ENCODE measurements around the gene UBA3.

Gene UBA3

DNA sequence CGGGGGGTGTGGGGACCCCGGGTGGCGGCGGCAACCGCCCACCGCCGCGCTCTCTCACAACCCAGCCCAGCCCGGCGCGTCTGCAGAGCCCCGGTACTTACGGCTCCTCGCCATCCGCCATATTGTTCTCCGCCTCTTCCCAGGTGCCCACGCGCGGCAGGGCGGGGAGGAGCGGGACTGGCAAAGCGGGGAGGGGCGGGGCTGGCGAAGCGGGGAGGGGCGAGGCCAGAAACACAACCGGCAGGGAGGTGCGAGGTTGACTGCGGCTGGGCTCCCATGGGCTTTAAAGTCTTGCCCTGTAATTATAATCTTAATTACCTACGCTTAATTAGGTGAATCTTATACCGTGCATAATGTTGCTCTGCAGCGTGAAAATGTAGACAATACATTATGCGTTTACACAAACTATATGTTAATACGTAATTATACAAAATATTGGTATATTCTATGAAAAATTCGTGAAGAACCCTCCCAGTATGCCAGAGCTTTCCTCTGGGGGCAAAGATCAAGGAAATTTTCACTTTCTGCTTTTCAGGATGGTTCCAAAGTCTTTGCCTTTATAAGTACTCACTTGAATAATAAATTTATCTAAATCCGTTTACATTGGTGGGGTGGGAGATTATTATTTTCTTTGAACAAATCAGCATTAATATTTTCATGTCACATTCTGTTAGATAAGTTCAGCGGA lies at the start of gene UBA3:
Gene UBA3, minus strand, starts transcription at position 133 of the 688 bp plus-strand sequence. Its CDS starts 12 bp downstream, at position 121.
- H3K9me3 ChIP-seq = no peaks in the 10 kb centered on the region
- in situ Hi-C loops (cut with MboI; ENCODE audit: low sequenced_read_pairs) = no loop called here
- H3K27me3 ChIP-seq (ENCODE audit: low read depth) = no peaks in the 10 kb centered on the region
- H3K36me3 ChIP-seq (replicated peaks) = no peaks in the 10 kb centered on the region
- DNase-seq (ENCODE audit: low spot score in 2 of 2) = peak; percentile 91 to 96
- H3K4me1 ChIP-seq = peaks cover 30% of the 10 kb centered on the region
- H3K4me3 ChIP-seq = peak within 1 kb of the TSS; percentile 52

GRCh38 chr3:69129531-69129930 lies 49.4 kb upstream of the UBA3 start:
- H3K4me1 ChIP-seq = peaks cover 18% of the 10 kb centered on the region
- H3K36me3 ChIP-seq (replicated peaks) = no peaks in the 10 kb centered on the region
- in situ Hi-C loops (cut with MboI; ENCODE audit: low sequenced_read_pairs) = no loop called here
- no peaks in the 10 kb centered on the region; the same call in 1 of the 2 replicates for H3K9me3 ChIP-seq
- H3K4me3 ChIP-seq = no peak overlapping the region
- no peak for DNase-seq (ENCODE audit: low spot score in 2 of 2)
- H3K27me3 ChIP-seq (ENCODE audit: low read depth) = no peaks in the 10 kb centered on the region

DNA sequence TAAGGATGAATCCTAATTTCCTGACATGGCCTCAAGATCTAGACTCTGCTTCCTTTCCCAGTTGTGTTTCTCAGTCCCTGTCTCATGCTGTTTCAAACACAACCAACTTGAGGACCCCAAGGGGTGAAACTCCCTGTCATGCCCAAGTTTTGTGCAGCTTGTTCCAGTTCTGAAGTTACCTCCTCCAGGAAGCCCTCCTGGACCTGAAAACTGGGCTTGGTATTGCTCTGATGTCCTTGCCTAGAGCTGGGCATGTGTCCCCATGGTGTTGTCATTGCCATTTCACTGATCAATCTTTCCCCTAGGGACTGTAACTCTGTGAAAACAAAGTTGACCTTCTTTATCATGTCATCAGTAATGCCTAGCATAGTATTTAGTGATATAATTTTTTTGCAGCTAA lies 48.3 kb upstream of the UBA3 start:
- Histone ChIP-seq H3K27me3 (ENCODE audit: low read depth) (no peaks in the 10 kb centered on the region), H3K4me3 (no peak overlapping the region), H3K4me1 (peaks cover 18% of the 10 kb centered on the region), H3K9me3 (no peaks in the 10 kb centered on the region; the same call in 1 of the 2 replicates), H3K36me3 (replicated peaks) (no peaks in the 10 kb centered on the region)
- in situ Hi-C loops (cut with MboI; ENCODE audit: low sequenced_read_pairs) = no loop called here
- DNase-seq (ENCODE audit: low spot score in 2 of 2) = no peak

DNA sequence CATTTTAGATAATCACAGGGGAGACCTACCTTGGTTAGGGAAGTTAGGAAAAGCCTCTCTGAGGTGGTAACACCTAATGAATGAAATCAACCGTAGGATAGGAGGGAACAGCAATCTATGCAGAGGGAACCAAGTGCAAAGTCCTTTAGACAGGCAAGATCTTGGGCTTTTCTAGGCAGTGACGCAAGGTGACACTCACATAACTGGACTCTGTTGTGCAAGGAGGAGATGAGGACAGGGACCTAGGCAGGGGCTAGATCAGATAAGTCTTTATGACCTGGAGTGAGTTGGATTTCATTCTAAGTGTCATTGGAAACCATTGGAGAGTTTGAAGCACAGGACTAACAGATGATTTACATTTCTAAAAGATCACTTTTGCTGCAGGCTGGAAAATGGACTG lies 46.8 kb upstream of the UBA3 start:
- in situ Hi-C loops (cut with MboI; ENCODE audit: low sequenced_read_pairs) = no loop called here
- Histone ChIP-seq H3K36me3 (replicated peaks) (no peaks in the 10 kb centered on the region), H3K4me1 (peaks cover 18% of the 10 kb centered on the region), H3K9me3 (no peaks in the 10 kb centered on the region), H3K27me3 (ENCODE audit: low read depth) (no peaks in the 10 kb centered on the region), H3K4me3 (no peak overlapping the region)
- no peak for DNase-seq (ENCODE audit: low spot score in 2 of 2)

DNA sequence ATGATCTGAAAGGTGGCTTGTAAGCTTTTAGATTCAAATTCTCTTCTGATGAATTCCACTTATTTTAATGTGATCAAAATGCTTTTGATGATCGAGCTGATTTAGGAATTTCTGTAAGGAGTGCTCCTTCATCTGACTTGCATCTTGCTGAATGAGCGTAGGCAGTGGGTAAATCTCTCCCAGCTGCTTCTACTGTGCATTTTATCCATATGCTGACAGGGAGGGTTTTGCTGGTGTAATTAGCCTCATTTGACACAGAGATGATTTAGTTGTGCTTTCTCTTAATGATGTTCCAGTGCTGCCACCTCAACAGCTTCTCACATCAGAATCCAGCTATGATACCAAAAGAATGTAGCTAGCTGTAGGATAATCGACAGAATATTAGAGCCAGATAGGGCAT lies 46.1 kb upstream of the UBA3 start:
- no peaks in the 10 kb centered on the region for H3K27me3 ChIP-seq (ENCODE audit: low read depth)
- peak in 1 of 2 experiments; percentile 49 for DNase-seq (ENCODE audit: low spot score in 2 of 2)
- H3K4me3 ChIP-seq = no peak overlapping the region
- in situ Hi-C loops (cut with MboI; ENCODE audit: low sequenced_read_pairs) = no loop called here
- peaks cover 18% of the 10 kb centered on the region for H3K4me1 ChIP-seq
- H3K36me3 ChIP-seq (replicated peaks) = no peaks in the 10 kb centered on the region
- H3K9me3 ChIP-seq = no peaks in the 10 kb centered on the region

DNA sequence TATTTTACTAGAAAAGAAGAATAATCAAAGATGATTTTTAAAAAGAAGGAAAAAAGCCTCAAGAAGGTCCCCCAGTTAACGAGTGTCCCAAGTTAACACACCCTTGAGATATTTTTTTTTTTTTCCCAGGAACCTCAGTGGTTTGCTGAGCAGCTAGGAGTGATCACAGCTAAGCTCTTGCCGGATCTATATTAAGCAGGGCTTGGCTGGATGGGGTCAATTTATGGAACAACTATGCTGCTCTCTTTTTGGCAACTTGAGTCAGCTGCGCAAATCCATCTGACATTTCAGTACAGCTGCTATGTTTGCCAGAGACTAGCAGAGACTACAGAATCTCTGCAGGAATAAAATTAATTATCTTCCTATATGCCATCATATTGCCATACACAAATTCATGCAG lies 42.2 kb upstream of the UBA3 start, which contains the start of gene LMOD3:
Gene LMOD3, minus strand, starts transcription at position 193 of the 400 bp plus-strand sequence. CDS start 209 bp downstream, outside the sequence.
- H3K36me3 ChIP-seq (replicated peaks) = no peaks in the 10 kb centered on the region
- DNase-seq (ENCODE audit: low spot score in 2 of 2) = no peak
- peaks cover 18% of the 10 kb centered on the region for H3K4me1 ChIP-seq
- H3K4me3 ChIP-seq = no peak within 1 kb of the TSS
- H3K27me3 ChIP-seq (ENCODE audit: low read depth) = 0 out of 2 replicates have a peak, but pooled peaks cover 3% of the 10 kb centered on the region
- in situ Hi-C loops (cut with MboI; ENCODE audit: low sequenced_read_pairs) = no loop called here
- H3K9me3 ChIP-seq = no peaks in the 10 kb centered on the region

DNA sequence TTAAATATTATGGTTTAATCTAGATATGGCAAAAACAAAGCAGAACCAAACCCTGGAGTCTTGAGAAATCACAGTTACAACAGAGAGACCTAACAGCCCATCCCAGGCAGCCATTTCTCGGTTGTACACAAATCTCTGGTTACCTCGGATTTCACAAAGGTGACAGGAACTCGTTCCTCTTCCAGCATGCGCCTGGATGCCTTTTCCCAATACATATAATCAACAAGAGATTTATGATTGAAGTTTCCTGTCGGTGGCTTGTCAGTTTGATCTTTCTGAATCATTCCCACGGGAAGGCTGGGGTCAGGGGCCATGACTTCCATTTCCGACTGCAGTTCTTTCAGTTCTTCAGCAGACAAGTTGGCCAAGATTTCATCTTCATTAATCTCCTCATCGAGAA lies 41.8 kb upstream of the UBA3 start:
- Histone ChIP-seq H3K9me3 (no peaks in the 10 kb centered on the region), H3K4me3 (no peak overlapping the region), H3K36me3 (replicated peaks) (no peaks in the 10 kb centered on the region), H3K4me1 (peaks cover 15% of the 10 kb centered on the region), H3K27me3 (ENCODE audit: low read depth) (0 out of 2 replicates have a peak, but pooled peaks cover 3% of the 10 kb centered on the region)
- in situ Hi-C loops (cut with MboI; ENCODE audit: low sequenced_read_pairs) = no loop called here
- DNase-seq (ENCODE audit: low spot score in 2 of 2) = no peak

DNA sequence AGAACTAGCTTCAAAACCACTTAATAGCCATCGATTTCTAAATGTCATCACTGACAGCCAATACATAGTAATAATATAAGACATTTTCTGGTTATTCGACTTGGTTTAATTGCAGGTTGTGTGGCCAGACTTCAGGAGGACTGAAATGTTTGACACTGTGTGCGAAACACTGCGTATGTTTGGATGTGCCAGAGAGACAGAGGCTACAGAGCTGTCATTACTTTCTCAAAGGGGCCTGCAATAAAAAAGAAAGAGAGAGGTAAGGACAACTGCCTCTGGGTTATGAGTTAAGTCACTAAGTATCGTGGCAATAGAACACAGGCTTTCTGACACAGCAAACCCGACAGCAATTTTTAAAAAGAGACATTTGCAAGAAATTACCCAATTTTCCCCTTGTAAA lies 41.3 kb upstream of the UBA3 start:
- in situ Hi-C loops (cut with MboI; ENCODE audit: low sequenced_read_pairs) = no loop called here
- no peak overlapping the region for H3K4me3 ChIP-seq
- peaks cover 11% of the 10 kb centered on the region for H3K4me1 ChIP-seq
- 0 out of 2 replicates have a peak, but pooled peaks cover 3% of the 10 kb centered on the region for H3K27me3 ChIP-seq (ENCODE audit: low read depth)
- H3K36me3 ChIP-seq (replicated peaks) = no peaks in the 10 kb centered on the region
- no peak for DNase-seq (ENCODE audit: low spot score in 2 of 2)
- H3K9me3 ChIP-seq = no peaks in the 10 kb centered on the region

DNA sequence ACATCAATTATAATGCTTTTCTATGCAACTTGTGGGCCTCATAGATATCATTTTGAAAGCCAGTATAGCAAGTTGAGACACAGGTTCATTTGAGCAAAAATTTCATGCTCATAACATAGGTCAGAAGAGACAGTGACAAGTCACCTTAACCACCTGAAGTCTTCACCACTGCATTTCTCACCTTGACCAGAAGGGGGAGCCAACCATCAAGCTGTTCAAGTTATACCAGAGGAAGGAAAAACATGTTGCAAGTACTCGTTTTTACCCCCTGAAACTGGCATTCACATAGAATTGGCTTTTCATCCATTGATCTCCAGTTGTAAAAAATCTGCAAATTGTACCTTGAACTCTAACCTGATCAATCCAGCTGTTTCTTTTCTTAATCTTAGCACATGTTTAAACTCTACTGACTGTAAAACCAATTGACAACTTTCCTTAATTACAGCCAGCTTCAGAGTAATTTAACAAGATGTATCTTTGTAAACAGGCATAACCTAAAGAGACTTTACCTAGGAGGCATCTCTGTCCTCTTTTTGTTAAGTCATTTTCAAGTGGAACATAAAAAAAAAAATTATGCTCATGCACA lies 40.8 kb upstream of the UBA3 start:
- in situ Hi-C loops (cut with MboI; ENCODE audit: low sequenced_read_pairs) = no loop called here
- DNase-seq (ENCODE audit: low spot score in 2 of 2) = peak; percentile 51 to 86
- Histone ChIP-seq H3K4me3 (no peak overlapping the region), H3K27me3 (ENCODE audit: low read depth) (0 out of 2 replicates have a peak, but pooled peaks cover 3% of the 10 kb centered on the region), H3K9me3 (no peaks in the 10 kb centered on the region), H3K36me3 (replicated peaks) (no peaks in the 10 kb centered on the region), H3K4me1 (peaks cover 5% of the 10 kb centered on the region)

- Histone ChIP-seq H3K27me3 (ENCODE audit: low read depth) (0 out of 2 replicates have a peak, but pooled peaks cover 3% of the 10 kb centered on the region), H3K9me3 (no peaks in the 10 kb centered on the region), H3K4me3 (no peak overlapping the region), H3K36me3 (replicated peaks) (no peaks in the 10 kb centered on the region), H3K4me1 (no peaks in the 10 kb centered on the region)
- in situ Hi-C loops (cut with MboI; ENCODE audit: low sequenced_read_pairs) = no loop called here
- DNase-seq (ENCODE audit: low spot score in 2 of 2) = no peak
Measured at GRCh38 chr3:69119681-69120080, 39.5 kb upstream of the UBA3 start.

GRCh38 chr3:69119138-69119537 lies 39.0 kb upstream of the UBA3 start:
- Histone ChIP-seq H3K4me3 (no peak overlapping the region), H3K36me3 (replicated peaks) (no peaks in the 10 kb centered on the region), H3K4me1 (no peaks in the 10 kb centered on the region), H3K9me3 (no peaks in the 10 kb centered on the region), H3K27me3 (ENCODE audit: low read depth) (0 out of 2 replicates have a peak, but pooled peaks cover 3% of the 10 kb centered on the region)
- no peak for DNase-seq (ENCODE audit: low spot score in 2 of 2)
- in situ Hi-C loops (cut with MboI; ENCODE audit: low sequenced_read_pairs) = no loop called here

DNA sequence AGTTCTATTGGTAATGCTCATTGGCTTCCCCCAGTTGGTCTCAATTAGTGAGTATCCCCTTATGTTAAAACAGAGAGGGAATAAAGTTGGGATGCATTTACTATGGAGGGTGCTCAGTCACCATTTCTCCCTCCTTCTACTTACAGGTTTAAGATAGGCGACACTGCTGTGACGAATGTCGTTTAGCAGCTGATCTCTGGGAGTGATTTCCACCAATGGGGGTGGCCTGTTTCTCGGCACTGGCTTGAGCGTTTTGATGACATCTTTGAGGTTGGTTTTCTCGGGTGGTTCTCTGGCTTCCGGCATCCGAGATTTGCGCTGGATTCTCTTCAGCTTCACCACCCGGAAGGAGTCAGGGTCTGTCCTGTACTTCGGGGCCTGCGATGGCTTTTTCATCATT lies 38.4 kb upstream of the UBA3 start:
- Histone ChIP-seq H3K9me3 (no peaks in the 10 kb centered on the region), H3K4me3 (no peak overlapping the region), H3K36me3 (replicated peaks) (no peaks in the 10 kb centered on the region), H3K4me1 (no peaks in the 10 kb centered on the region), H3K27me3 (ENCODE audit: low read depth) (0 out of 2 replicates have a peak, but pooled peaks cover 3% of the 10 kb centered on the region)
- in situ Hi-C loops (cut with MboI; ENCODE audit: low sequenced_read_pairs) = no loop called here
- DNase-seq (ENCODE audit: low spot score in 2 of 2) = no peak

- no peak for DNase-seq (ENCODE audit: low spot score in 2 of 2)
- H3K4me3 ChIP-seq = no peak overlapping the region
- no peaks in the 10 kb centered on the region for H3K9me3 ChIP-seq
- H3K4me1 ChIP-seq = no peaks in the 10 kb centered on the region
- in situ Hi-C loops (cut with MboI; ENCODE audit: low sequenced_read_pairs) = no loop called here
- H3K36me3 ChIP-seq (replicated peaks) = no peaks in the 10 kb centered on the region
- 0 out of 2 replicates have a peak, but pooled peaks cover 3% of the 10 kb centered on the region for H3K27me3 ChIP-seq (ENCODE audit: low read depth)
Measured at GRCh38 chr3:69116897-69117296, 36.7 kb upstream of the UBA3 start.

DNA sequence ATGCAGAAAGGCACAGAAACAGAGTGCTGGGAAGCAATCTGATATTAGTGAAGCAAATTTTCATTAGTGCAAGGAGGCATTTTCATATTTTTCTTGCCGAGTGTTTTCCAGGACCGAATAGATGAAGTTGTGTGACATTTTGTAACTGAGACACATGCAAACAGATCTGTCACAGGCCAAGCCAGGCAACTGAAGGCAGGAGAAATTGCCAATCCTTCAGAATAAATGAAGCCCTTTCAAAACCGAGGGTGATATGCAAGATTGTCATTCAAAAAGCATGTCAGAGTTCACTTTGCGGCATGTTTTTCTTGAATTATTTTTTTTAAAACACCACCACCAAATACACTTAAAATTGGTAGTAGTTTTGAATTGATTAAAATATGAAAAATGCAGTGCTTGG lies 36.0 kb upstream of the UBA3 start:
- H3K4me3 ChIP-seq = no peak overlapping the region
- 0 out of 2 replicates have a peak, but pooled peaks cover 3% of the 10 kb centered on the region for H3K27me3 ChIP-seq (ENCODE audit: low read depth)
- in situ Hi-C loops (cut with MboI; ENCODE audit: low sequenced_read_pairs) = no loop called here
- no peaks in the 10 kb centered on the region for H3K36me3 ChIP-seq (replicated peaks)
- H3K4me1 ChIP-seq = no peaks in the 10 kb centered on the region
- DNase-seq (ENCODE audit: low spot score in 2 of 2) = no peak
- no peaks in the 10 kb centered on the region for H3K9me3 ChIP-seq

Data from HAP-1 (cell line).